Midbrain (tissue), 1 donor: ENCODE results near the gene TRIM17.

ENCODE experiments used
- DNase-seq: peaks from one replicate; lab custom pipeline; 2025; lab: John Stamatoyannopoulos, UW

Gene TRIM17

DNA sequence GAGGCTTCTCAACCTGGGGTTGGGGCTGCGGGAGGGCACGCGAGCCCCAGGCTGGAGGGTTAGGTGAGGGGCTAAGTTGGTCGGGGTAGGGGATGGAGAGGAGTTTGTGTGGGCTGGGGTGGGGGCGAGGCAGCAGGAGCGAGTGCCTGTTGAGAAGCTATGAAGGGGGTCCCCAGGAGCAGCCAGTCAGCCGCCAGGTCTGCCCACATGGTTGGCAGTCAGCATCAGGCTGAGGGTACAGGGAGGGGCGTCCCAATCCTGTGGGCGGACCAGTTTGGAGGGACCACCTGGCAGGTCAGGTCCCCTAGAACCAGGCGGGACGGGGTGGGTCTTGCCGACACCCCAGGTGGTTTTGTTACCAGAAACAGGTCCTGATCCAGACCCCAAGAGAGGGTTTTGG, 400 bp upstream of the TRIM17 start:
- no peak for DNase-seq

DNA sequence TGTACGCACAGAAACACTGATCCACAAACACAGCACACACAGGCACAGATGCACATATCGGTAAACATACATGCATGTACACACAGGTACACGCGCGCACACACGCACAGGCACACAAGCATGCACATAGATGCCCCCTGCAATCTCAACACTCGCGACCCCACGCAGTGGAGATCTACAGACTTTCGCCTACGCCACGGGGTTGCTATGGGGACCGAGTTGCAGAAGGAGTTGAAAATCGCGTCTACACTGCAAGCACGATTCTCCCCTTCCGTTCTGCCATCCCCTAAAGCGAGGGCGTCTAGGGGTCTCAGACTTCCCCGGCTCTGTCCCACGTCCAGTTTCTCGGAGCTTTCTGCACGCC, 826 bp downstream of the TRIM17 start:
- DNase-seq, result no peak

- no peak for DNase-seq
Observed at GRCh38 chr1:228415221-228415620, 1.4 kb downstream of the TRIM17 start.

DNA sequence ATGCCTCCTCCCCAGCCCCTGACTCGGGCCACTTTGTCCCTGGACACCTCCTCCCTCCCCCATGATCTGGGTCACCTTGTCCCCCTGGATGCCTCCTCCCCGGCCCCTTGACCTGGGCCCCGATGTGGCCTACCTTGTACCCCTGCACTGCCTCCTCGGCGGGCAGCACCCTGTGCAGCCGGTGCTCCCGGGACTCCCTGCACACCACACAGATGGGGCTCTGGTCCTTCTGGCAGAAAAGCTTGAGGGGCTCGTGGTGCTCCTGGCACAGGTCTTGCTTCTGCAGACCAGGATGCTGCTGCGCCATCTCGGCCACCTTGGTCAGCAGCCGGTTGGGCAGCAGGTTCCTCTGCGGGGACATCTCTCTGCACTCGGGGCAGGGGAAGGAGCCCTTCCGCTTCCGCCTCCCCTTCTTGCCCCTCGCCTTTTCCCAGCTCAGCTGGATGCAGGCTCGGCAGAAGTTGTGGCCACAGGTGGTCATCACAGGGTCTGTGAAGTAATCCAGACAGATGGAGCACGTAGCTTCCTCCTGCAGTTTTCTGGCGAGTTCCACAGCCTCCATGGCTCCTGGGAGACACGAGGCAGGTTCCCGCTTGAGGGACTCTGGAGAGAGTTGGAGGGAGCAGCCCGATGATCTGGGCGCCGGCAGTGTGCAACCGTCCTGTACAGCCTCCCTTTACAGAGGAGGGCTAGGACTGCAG, 2.0 kb downstream of the TRIM17 start:
- DNase-seq, result no peak

DNA sequence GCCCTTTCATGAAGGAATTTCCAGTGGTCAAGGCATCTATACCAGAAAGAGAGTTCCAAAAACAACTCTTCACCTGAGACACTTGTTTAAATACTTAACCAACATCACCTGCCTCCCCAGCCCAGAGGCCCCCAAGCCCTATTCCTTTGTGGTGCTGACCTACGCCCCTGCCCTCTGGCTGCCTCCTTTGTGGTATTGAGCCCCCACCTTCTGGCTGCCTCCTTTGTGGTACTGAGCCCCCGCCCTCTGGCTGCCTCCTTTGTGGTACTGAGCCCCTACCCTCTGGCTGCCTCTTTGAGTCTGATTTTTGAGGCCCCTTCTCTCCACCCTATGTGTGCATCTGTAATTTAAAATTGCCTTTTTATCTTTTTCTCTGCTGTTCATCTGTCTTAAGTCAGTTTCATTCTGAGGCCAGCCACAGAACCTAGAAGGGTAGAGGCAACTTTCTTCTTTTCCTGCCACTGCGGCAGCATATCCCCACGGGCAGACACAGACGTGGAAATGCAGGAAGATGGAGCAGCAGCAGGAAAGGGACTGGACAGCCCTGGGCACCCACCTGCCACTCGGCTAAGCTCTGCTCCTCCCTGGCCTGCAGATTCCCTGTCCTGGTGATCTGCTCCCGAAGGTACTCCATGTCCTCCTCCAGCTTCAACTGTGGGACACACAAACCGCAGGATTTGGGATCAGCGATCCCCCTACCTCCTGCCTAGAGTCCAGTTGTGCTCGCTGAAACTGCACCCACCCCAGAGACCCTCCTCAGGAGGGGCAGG, 3.2 kb downstream of the TRIM17 start:
- DNase-seq, result no peak

- DNase-seq, result no peak
Observed at GRCh38 chr1:228411548-228412430, 4.9 kb downstream of the TRIM17 start.

GRCh38 chr1:228411121-228411520, 5.5 kb downstream of the TRIM17 start:
- no peak for DNase-seq

DNA sequence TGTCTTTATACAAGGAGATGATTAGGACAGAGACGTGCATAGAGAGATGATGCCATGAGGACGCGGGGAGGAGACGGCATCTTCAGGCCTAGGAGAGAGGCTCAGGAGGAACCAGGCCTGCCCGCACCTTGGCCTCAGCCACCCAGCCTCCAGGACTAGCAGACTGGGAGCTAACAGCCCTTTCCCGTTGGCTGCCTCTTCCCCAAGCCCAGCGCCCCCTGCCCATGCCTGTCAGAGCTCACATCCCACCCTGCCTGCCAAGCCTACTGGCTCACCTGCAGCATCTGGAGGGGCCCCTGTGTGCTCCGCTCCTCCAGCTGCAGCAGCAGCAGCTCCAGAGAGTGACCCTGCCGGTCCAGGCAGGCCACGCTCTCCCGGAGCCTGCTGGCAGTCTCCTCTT, 6.0 kb downstream of the TRIM17 start:
- DNase-seq, result no peak

- no peak for DNase-seq
Observed at GRCh38 chr1:228410015-228410414, 6.6 kb downstream of the TRIM17 start.

GRCh38 chr1:228408869-228409805, 7.5 kb downstream of the TRIM17 start:
- no peak for DNase-seq

DNA sequence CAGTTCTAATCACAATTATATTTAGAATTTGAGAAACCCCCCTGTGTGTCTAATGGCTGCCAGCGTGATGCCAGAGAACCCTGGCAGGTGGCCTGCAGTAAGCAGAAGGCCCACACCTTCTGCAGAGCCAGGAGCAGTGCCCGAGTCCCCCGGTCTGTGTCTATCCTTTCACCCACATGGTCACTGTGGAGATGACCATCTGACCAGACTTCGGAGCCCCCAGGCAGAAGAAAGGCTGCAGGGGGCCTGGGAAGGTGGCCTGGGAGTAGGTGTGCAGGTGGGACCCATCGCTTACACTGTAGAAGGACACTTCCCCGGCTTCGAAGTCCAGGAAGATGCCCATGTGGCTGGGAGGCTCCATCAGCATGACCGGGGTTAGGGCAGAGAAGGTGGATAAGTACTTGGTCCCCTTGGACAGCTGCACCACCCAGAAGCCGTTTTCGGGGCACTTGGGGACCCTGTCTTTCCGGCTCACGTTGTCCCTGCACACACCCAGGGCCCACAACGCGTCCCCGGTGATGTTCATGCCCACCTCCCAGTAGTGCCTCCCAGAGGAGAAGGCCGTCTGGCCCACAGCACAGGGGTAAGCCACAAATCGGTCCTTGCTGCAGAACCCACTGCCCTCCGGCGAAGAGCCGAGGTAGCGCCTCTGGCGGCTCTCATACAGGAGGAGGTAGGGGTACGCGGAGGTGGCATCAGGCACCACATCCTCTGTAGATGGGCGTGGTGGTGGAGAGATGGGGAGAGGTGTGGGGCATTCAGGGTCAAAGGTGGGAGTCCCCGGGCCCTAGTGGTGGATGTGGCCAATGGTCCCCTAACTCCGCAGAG, 8.4 kb downstream of the TRIM17 start:
- DNase-seq, result no peak

DNA sequence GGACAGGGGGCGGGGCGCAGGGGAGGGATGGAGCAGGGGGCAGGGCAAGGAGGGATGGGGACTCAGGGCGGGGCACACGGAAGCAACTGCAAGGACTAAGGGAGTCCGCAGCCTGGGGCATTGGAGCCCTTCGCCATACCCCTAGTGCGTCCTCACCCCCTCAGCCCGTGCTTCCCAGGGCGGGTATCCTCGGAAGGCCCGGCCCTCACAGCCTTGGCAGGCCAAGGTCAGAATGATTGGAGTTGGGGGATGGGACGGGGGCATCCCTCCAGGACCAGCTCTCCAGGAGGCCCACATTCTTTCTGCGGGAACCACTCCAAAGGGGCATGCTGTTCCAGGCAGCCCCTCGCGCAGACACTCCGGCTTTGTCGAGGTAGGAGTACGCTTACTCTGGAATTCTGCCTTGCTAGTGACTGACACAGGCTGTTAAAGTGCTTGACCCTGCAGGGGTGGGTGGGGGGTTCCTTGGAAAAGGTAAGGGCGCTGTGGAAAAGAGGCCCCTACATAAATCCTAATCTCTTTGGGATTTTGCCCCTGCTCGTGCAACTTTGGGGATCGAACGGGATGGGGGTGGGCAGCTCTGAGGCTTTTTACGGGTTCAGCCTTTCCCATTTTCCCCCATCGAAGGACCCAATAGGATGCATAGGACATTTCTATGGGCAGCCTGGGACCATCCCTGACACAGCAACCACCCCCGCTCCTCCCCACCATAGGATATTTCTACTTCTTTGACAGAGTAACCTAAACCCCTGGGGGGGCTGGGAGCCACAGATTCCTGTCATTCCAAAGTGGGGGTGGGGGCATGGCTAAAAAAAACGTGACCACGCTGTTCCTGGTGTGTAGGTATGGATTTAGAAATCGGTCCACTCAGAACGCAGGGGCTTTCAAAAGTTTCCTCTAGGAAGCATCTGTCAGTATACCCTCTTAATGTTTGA, 9.3 kb downstream of the TRIM17 start:
- no peak for DNase-seq

GRCh38 chr1:228405979-228406228, 10.8 kb downstream of the TRIM17 start:
- DNase-seq, result no peak

DNA sequence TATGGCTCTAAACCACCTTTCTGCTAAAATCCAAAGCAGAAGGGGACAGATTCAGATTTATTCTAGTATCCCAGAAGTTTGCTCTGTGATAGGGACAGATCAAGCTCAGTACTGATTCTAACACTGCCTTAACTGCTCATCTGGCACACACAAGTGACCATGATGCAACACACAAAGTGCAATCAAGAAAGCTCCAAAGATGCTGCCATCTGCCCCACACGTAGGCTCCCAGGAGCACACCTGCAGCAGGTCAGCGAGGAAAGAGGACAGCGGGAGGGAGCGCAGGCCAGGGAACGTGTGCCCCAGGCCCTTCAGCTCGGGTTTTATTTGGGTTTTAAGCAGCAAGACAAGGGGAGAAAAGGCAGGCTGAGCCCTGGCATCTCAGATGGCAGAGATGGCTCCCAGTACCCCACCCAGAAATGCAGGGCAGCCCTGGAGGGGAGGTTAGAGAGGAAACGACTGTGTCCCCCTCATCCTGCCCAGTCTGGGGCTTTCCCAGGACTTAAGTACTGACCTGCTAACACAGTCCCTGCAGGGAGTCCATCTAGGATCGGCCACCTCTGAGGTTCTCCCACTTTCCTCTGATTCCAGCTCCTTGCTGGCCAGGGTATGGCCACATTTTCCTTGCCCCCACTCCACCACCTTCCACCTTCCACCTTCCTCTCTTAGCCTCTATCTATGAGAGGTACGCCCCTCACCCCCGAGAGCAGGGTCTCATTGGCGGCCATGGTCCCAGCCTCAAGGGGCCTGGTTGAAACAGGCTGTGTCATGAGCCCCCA, 11.3 kb downstream of the TRIM17 start:
- DNase-seq, result no peak

- DNase-seq, result no peak
Observed at GRCh38 chr1:228404107-228404720, 12.4 kb downstream of the TRIM17 start.

DNA sequence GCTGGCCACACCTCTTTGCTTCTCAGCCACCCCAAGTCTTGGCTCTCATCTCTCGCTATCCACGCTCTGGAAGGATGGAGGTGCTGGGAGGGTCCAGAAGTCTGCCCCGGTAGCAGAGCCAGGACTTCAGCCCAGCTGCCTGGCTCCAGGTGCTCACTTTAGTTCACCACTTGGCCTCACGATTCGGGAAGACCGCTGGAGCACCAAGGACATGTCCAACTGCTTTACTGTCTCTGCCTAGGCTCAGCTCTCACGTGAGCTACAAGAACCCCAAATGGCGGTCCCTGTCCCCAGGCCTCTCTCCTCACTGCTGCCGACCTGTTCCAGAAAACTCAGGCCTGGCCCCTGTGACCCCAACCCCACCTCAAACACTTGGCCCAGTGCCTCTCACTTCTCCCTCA, 13.4 kb downstream of the TRIM17 start:
- DNase-seq, result no peak

GRCh38 chr1:228402641-228403025, 14.0 kb downstream of the TRIM17 start:
- no peak for DNase-seq

DNA sequence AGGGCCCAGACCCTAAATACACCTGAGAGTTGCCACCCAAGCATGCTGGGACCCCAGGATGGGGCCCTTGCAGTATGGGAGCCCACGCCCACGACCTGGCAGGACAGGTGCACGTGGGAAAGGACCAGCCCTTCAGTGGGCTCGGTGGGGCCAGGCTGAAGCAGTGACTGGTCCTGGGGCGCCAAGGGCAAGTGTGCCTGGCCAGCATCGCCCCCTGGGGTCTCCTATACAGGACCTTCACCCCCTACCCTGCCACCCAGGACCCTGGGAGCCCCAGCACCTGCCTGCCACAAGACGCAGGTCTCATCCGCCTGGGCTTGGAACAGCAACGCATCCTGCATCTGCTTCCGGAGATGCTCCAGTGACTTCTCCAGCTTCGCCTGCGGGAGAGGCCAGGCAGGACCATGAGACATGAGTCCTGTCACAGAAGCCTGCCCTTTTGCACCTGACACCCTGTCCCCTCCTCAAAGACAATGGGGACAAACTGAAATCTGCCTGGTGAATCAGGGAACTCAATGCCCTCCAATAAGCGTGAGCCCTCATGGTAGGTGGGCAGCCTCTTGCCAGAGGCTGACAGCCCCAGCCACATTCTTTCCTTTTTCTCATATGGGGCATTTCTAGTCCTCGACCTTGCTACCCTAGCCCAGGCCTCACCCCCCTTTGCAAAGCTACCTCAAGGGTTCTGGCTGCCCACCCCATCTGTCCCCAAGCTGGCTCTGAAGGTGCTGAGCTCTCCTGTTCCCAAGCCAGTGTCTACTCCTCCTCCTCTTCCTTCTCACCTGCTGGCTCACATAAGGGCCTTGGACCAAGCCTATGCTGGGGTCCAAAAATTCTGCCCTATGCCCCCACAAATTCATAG, 14.7 kb downstream of the TRIM17 start:
- DNase-seq, result no peak
